ENCODE results near the gene GPR183. TPM values are rescaled to one million over a fixed set of nuclear protein-coding genes. Genes with fewer than 3 reads are reported as not detected.

Gene GPR183
- total RNA-seq, 1 donor from 2014 or later: not detected

GRCh38 chr13:99297331-99297730 is 9.9 kb downstream of the GPR183 start:
- H3K27me3 ChIP-seq (ENCODE audit: control insufficient read depth, insufficient read depth, low read length): no peaks in the 10 kb centered on the region
- TF ChIP-seq CTCF (IDR thresholded peaks at IDR 0.05; ENCODE audit: insufficient read depth, low read length, severe bottlenecking): no peak
- FAIRE-seq (no peak), DNase-seq (ENCODE audit: low read depth) (no peak)
- H3K36me3 ChIP-seq (ENCODE audit: control insufficient read depth, insufficient read depth, low read length): no peaks in the 10 kb centered on the region
- no peak overlapping the region for H3K4me3 ChIP-seq (ENCODE audit: low read depth, low read length)

- H3K27me3 ChIP-seq (ENCODE audit: control insufficient read depth, insufficient read depth, low read length): no peaks in the 10 kb centered on the region
- H3K36me3 ChIP-seq (ENCODE audit: control insufficient read depth, insufficient read depth, low read length): no peaks in the 10 kb centered on the region
- no peak for DNase-seq (ENCODE audit: low read depth)
- H3K4me3 ChIP-seq (ENCODE audit: low read depth, low read length): no peak overlapping the region
- no peak for FAIRE-seq
- TF ChIP-seq CTCF (IDR thresholded peaks at IDR 0.05; ENCODE audit: insufficient read depth, low read length, severe bottlenecking): no peak
Observed at GRCh38 chr13:99296398-99296797, 10.8 kb downstream of the GPR183 start.

GRCh38 chr13:99295488-99296252 is 11.5 kb downstream of the GPR183 start:
- no peak for TF ChIP-seq CTCF (IDR thresholded peaks at IDR 0.05; ENCODE audit: insufficient read depth, low read length, severe bottlenecking)
- Histone ChIP-seq H3K4me3 (ENCODE audit: low read depth, low read length) (no peak overlapping the region), H3K27me3 (ENCODE audit: control insufficient read depth, insufficient read depth, low read length) (no peaks in the 10 kb centered on the region), H3K36me3 (ENCODE audit: control insufficient read depth, insufficient read depth, low read length) (no peaks in the 10 kb centered on the region)
- DNase-seq (ENCODE audit: low read depth): no peak
- no peak for FAIRE-seq

GRCh38 chr13:99294958-99295357 is 12.2 kb downstream of the GPR183 start:
- no peak for FAIRE-seq
- no peaks in the 10 kb centered on the region for H3K36me3 ChIP-seq (ENCODE audit: control insufficient read depth, insufficient read depth, low read length)
- no peaks in the 10 kb centered on the region for H3K27me3 ChIP-seq (ENCODE audit: control insufficient read depth, insufficient read depth, low read length)
- no peak overlapping the region for H3K4me3 ChIP-seq (ENCODE audit: low read depth, low read length)
- DNase-seq (ENCODE audit: low read depth): no peak
- TF ChIP-seq CTCF (IDR thresholded peaks at IDR 0.05; ENCODE audit: insufficient read depth, low read length, severe bottlenecking): no peak

- DNase-seq (ENCODE audit: low read depth): no peak
- TF ChIP-seq CTCF (IDR thresholded peaks at IDR 0.05; ENCODE audit: insufficient read depth, low read length, severe bottlenecking): no peak
- no peak for FAIRE-seq
- H3K27me3 ChIP-seq (ENCODE audit: control insufficient read depth, insufficient read depth, low read length): no peaks in the 10 kb centered on the region
- no peak overlapping the region for H3K4me3 ChIP-seq (ENCODE audit: low read depth, low read length)
- no peaks in the 10 kb centered on the region for H3K36me3 ChIP-seq (ENCODE audit: control insufficient read depth, insufficient read depth, low read length)
Observed at GRCh38 chr13:99294198-99294597, 13.0 kb downstream of the GPR183 start.

- FAIRE-seq (no peak), DNase-seq (ENCODE audit: low read depth) (no peak)
- Histone ChIP-seq H3K36me3 (ENCODE audit: control insufficient read depth, insufficient read depth, low read length) (no peaks in the 10 kb centered on the region), H3K27me3 (ENCODE audit: control insufficient read depth, insufficient read depth, low read length) (no peaks in the 10 kb centered on the region), H3K4me3 (ENCODE audit: low read depth, low read length) (no peak overlapping the region)
- TF ChIP-seq CTCF (IDR thresholded peaks at IDR 0.05; ENCODE audit: insufficient read depth, low read length, severe bottlenecking): no peak
Observed at GRCh38 chr13:99293178-99293577, 14.0 kb downstream of the GPR183 start.

All from bronchial epithelial cell (primary cell).